ENCODE results near the gene PYCR2. TPM values are rescaled to one million over a fixed set of nuclear protein-coding genes. Genes with fewer than 3 reads are reported as not detected.
A peak's percentile ranks its signal among the peaks of the same experiment; 100 is the strongest.

The PYCR2 gene
- total and polyA plus RNA-seq, 11 donors: 53.6 to 89.0 (median 65.1) TPM

GRCh38 chr1:225908013-225908640, 15.9 kb downstream of the PYCR2 start:
- intact Hi-C loops (cut with DNase I): loop anchor here in 1 of 10 donors (2.0 kb wide), 1 partner anchor 67 kb away; no protein-coding TSS in a partner anchor
- no peak overlapping the region for H3K27ac ChIP-seq
- H3K27me3 ChIP-seq: no peaks in the 10 kb centered on the region
- WGBS, 4 donors: 90 to 94% (median 91%) methylated on average over 4 to 5 of the region's 5 CpGs
- H3K9me3 ChIP-seq: no peaks in the 10 kb centered on the region
- ATAC-seq (no peak), DNase-seq (no peak)
- peaks cover 0 to 10% (median 5%) of the 10 kb centered on the region in 12 donors for H3K4me1 ChIP-seq
- no peak for TF ChIP-seq CTCF (IDR thresholded peaks at IDR 0.05)
- TF ChIP-seq POLR2A (IDR thresholded peaks at IDR 0.05): no peak
- H3K4me3 ChIP-seq: no peak overlapping the region
- peaks cover 0 to 5% (median 0%) of the 10 kb centered on the region in 9 donors for H3K36me3 ChIP-seq

GRCh38 chr1:225907341-225907740, 16.7 kb downstream of the PYCR2 start:
- H3K27ac ChIP-seq: no peak overlapping the region
- no peaks in the 10 kb centered on the region for H3K27me3 ChIP-seq
- 91 to 99% (median 95%) methylated on average over 6 to 7 of the region's 7 CpGs for WGBS, 4 donors
- intact Hi-C loops (cut with DNase I): no loop called here
- no peaks in the 10 kb centered on the region for H3K9me3 ChIP-seq
- H3K4me1 ChIP-seq: peaks cover 0 to 10% (median 5%) of the 10 kb centered on the region in 12 donors
- TF ChIP-seq POLR2A (IDR thresholded peaks at IDR 0.05) (no peak), CTCF (IDR thresholded peaks at IDR 0.05) (no peak)
- no peaks in the 10 kb centered on the region for H3K36me3 ChIP-seq
- DNase-seq: no peak
- no peak overlapping the region for H3K4me3 ChIP-seq
- no peak for ATAC-seq

- DNase-seq (no peak), ATAC-seq (no peak)
- no peaks in the 10 kb centered on the region for H3K27me3 ChIP-seq
- no peak overlapping the region for H3K27ac ChIP-seq
- H3K9me3 ChIP-seq: no peaks in the 10 kb centered on the region
- TF ChIP-seq CTCF (IDR thresholded peaks at IDR 0.05) (no peak), POLR2A (IDR thresholded peaks at IDR 0.05) (no peak)
- H3K4me3 ChIP-seq: no peak overlapping the region
- intact Hi-C loops (cut with DNase I): no loop called here
- H3K4me1 ChIP-seq: peaks cover 0 to 8% (median 5%) of the 10 kb centered on the region in 12 donors
- H3K36me3 ChIP-seq: no peaks in the 10 kb centered on the region
- 89 to 98% (median 96%) methylated on average over 6 of the region's 6 CpGs for WGBS, 4 donors
These were observed 17.6 kb downstream of the PYCR2 start for GRCh38 chr1:225906467-225906866.

- no peak for ATAC-seq
- Histone ChIP-seq H3K36me3 (no peaks in the 10 kb centered on the region), H3K9me3 (no peaks in the 10 kb centered on the region), H3K27ac (no peak overlapping the region), H3K4me1 (no peaks in the 10 kb centered on the region), H3K27me3 (no peaks in the 10 kb centered on the region), H3K4me3 (no peak overlapping the region)
- TF ChIP-seq CTCF (IDR thresholded peaks at IDR 0.05) (no peak), POLR2A (IDR thresholded peaks at IDR 0.05) (no peak)
- peak in 1 of 5 donors; percentile 4 for DNase-seq
- WGBS, 4 donors: 84 to 89% (median 85%) methylated on average over 4 of the region's 4 CpGs
- intact Hi-C loops (cut with DNase I): no loop called here
These were observed 20.4 kb downstream of the PYCR2 start for GRCh38 chr1:225903623-225904022.

All from heart left ventricle (tissue), 16 donors.